Astrocyte of the spinal cord (primary cell): ENCODE results near the gene PHAX.

Source experiments
- DNase-seq: peaks from one replicate; pipeline ENCODE4 v3.0.0; 2011; ENCODE audit warnings: low read depth, low spot score
- H3K4me3 ChIP-seq: 2 replicates; pipeline ENCODE4 v1.5.1; 2011; ENCODE audit warnings: low read depth, mild to moderate bottlenecking, low read length, moderate library complexity
- CTCF ChIP-seq: IDR thresholded peaks from 2 replicates; pipeline ENCODE4 v1.5.1; 2012; ENCODE audit warnings: low read depth, mild to moderate bottlenecking, low read length, inconsistent platforms
- in situ Hi-C: cut with HindIII; loops from 2 replicates; pipeline ENCODE4 v1.10.0; 2017; ENCODE audit warnings: low sequenced_read_pairs

PHAX gene

GRCh38 chr5:126576974-126577373, 23.8 kb upstream of the PHAX start:
- no peak for DNase-seq
- TF ChIP-seq CTCF = no peak
- in situ Hi-C loops = no loop called here
- no peak overlapping the region for H3K4me3 ChIP-seq

DNA sequence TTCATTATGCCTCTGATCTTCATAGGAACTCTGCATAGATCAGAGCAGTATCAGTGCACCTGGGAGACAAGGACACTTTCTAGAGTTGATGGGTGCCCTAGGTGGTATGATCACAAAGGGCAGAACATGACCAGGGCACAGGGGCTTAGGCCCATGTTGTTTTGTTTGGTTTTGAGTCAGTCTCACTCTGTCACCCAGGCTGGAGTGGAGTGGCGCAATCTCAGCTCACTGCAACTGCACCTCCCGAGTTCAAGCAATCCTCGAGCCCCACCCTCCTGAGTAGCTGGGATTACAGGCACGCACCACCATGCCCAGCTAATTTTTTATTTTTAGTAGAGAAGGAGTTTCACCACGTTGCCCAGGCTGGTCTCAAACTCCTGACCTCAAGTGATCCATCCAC, 23.3 kb upstream of the PHAX start:
- DNase-seq = no peak
- no peak overlapping the region for H3K4me3 ChIP-seq
- in situ Hi-C loops = no loop called here
- TF ChIP-seq CTCF = no peak

DNA sequence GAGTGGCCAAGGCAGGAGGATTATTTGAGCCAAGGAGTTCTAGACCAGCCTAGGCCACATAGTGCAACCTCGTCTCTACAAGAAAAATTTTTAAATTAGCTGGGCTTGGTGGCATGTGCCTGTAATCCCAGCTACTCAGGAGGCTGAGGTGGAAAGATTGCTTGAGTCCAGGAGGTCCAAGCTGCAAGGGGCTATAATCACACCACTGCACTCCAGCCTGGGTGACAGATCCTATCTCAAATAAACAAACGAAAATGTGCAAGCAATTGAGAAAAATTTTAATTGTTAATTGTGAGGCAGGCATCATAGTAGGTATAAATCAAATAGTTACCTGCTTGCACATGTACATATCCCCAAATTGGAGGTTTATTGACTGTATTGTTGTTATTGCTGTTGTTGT, 21.0 kb upstream of the PHAX start:
- DNase-seq = no peak
- no peak overlapping the region for H3K4me3 ChIP-seq
- in situ Hi-C loops = no loop called here
- no peak for TF ChIP-seq CTCF

DNA sequence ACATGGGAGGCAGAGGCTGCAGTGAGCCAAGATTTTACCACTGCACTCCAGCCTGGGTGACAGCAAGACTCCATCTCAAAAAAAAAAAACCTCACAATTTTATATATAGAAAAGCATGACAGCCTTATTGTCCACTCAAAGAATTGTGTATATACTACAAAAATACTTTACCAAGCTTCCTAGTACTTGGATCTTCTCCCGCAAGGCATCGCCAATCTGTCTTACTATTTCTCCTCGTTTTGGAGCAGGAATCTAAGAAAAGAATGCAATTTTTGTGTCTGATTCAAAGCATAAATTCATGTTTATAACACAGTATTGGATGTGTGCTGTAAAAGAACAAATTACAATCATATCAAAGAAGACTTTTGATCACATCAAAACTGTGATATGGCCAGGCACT, 17.0 kb upstream of the PHAX start:
- in situ Hi-C loops = no loop called here
- no peak for TF ChIP-seq CTCF
- no peak overlapping the region for H3K4me3 ChIP-seq
- DNase-seq = no peak

DNA sequence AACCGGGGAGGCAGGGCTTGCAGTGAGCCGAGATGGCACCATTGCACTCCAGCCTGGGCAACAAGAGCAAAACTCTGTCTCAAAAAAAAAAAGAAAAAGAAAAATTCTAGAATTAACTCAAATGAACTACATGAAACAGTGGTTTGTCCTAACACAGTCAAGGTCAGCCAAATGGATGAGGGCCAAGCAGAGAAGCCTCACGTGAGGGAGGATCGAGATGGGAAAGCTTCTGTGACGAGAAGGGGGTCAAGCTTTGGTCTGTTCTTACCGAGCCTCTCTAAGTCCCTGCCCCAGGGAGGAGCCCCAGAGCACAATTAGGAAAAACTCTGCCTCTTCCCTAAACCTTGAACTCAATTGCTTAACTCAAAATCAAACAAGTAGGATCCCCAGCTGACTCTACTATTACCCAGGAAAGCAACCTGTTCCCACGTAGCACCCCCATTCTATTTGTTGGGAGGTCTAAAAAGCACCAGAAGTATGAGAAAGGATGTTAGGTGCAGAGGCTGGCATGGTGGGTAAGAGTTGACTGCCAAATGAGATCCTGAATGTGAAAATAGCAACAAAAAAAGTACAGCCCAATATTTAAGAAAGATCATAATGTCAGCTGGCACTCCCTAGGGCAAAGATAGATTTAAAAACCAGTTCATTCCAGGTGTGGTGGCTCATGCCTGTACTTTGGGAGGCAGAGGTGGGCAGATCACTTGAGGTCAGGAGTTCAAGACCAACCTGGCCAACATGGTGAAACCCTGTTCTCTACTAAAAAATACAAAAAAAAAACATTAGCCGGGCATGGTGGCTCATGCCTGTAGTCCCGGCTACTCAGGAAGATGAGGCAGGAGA, 13.0 kb upstream of the PHAX start:
- no peak for TF ChIP-seq CTCF
- in situ Hi-C loops = no loop called here
- H3K4me3 ChIP-seq = no peak overlapping the region
- no peak for DNase-seq

- in situ Hi-C loops = no loop called here
- TF ChIP-seq CTCF = no peak
- DNase-seq = no peak
Measured at GRCh38 chr5:126589536-126590297, 11.0 kb upstream of the PHAX start.

More at GRCh38 chr5:126589536-126590297, 11.0 kb upstream of the PHAX start:
- no peak overlapping the region for H3K4me3 ChIP-seq
